Middle frontal gyrus (tissue), 1 donor: ENCODE data around the gene GRM5.

ENCODE experiments used
- DNase-seq: peaks from one replicate; pipeline ENCODE4 v3.0.0-alpha.2; 2015; ENCODE audit warnings: low spot score; ENCODE audit errors: extremely low spot score

GRM5 gene

GRCh38 chr11:88619656-88620385, 446.0 kb downstream of the GRM5 start:
- no peak for DNase-seq

- DNase-seq: no peak
These were observed 446.7 kb downstream of the GRM5 start for GRCh38 chr11:88619071-88619425.

- DNase-seq: no peak
These were observed 447.3 kb downstream of the GRM5 start for GRCh38 chr11:88618327-88619070.

GRCh38 chr11:88617226-88617625, 448.6 kb downstream of the GRM5 start:
- DNase-seq: no peak

- DNase-seq: no peak
These were observed 461.5 kb downstream of the GRM5 start for GRCh38 chr11:88604260-88604659.

- no peak for DNase-seq
These were observed 462.5 kb downstream of the GRM5 start for GRCh38 chr11:88603091-88603867.

GRCh38 chr11:88597387-88597786, 468.4 kb downstream of the GRM5 start:
- DNase-seq: no peak

- DNase-seq: no peak
These were observed 469.0 kb downstream of the GRM5 start for GRCh38 chr11:88596786-88597185.

GRCh38 chr11:88594274-88594950, 471.4 kb downstream of the GRM5 start:
- DNase-seq: no peak

- DNase-seq: no peak
These were observed 475.4 kb downstream of the GRM5 start for GRCh38 chr11:88590361-88590760.

GRCh38 chr11:88583251-88583650, 482.5 kb downstream of the GRM5 start:
- no peak for DNase-seq

- no peak for DNase-seq
These were observed 486.3 kb downstream of the GRM5 start for GRCh38 chr11:88579466-88579865.

- DNase-seq: no peak
These were observed 489.0 kb downstream of the GRM5 start for GRCh38 chr11:88576741-88577140.

- DNase-seq: no peak
These were observed 489.9 kb downstream of the GRM5 start for GRCh38 chr11:88575916-88576315.

GRCh38 chr11:88569342-88569741, 496.4 kb downstream of the GRM5 start:
- DNase-seq: no peak

GRCh38 chr11:88555829-88556202, 510.0 kb downstream of the GRM5 start:
- no peak for DNase-seq

- DNase-seq: no peak
These were observed 510.6 kb downstream of the GRM5 start for GRCh38 chr11:88555018-88555828.

GRCh38 chr11:88553204-88553603, 512.6 kb downstream of the GRM5 start:
- no peak for DNase-seq

- no peak for DNase-seq
These were observed 513.3 kb downstream of the GRM5 start for GRCh38 chr11:88552379-88553062.

- DNase-seq: no peak
These were observed 521.0 kb downstream of the GRM5 start for GRCh38 chr11:88544656-88545280.
